Stimulated activated CD8-positive, alpha-beta memory T cell treated with anti-CD3 and anti-CD28 coated beads, Interleukin-2, amount 100 ng/mL, for 48 hours (primary cell): ENCODE results near the gene RELN.
"Not testable (repeated sequence)": the region's sequence is repeated elsewhere in the genome, so short reads cannot be mapped to it uniquely, and the experiment has no call there.

Experiments
- DNase-seq, 2 donors: peaks; one replicate each; pipeline ENCODE4 v3.0.0-alpha.2; 2020; ENCODE audit warnings: low read depth in 2 of 2

The RELN gene

DNA sequence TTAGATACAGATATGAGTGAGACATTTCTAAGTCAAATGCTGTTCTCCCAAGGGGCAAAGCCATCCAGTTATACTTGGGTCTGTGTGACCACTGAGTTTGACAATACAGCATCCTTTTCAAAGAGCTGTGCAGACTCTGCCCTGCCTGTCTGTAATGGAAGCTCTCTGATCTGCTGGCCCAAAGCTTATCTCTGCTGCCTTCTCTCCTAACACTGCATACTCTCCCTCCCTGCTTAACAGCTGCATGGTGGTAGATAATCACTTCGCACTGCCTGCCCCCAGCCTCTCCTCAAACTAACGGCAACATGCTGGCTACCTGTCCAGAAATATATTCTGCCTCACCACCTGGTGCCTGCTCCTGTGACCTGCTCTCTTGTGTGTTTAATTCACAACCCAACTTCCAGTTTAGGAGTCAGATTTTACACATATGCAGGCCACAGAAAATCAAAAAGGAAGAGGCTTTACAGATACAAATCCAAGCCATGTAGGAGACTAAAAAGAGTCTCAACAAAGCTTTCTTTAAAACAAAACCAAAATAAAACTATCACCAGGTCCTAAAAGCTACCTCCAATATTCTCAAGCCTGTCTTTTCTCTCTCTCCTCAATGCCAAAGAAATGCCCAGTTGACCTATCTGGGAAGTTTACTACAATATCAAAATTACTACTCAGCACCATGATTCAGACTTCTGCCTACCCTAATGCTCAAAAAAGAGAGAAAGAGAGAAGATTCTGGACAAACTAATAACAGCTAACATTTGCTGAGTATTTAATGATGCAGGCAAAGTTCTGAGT, 145.6 kb downstream of the RELN start:
- no peak for DNase-seq

DNA sequence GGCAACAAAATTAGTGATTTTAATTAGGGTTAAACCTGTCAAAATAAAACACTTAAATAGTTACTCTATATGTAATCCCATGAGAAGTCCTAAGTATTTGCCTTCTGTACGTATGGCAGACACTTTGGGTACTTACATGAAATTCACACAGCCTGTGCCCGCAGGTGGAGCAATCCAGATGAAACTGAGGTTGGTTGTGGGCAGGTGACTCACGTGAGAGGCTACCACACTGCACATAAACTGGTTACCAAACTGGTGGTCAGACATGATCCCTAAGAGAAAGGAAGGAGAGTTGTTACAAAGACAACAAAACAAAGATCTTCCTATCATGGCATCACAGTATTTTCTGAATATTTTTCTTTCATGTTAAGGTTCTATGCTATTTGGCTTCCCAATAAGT, 156.1 kb downstream of the RELN start:
- no peak for DNase-seq

- DNase-seq = no peak
These were observed 157.0 kb downstream of the RELN start for GRCh38 chr7:103832438-103832837.

DNA sequence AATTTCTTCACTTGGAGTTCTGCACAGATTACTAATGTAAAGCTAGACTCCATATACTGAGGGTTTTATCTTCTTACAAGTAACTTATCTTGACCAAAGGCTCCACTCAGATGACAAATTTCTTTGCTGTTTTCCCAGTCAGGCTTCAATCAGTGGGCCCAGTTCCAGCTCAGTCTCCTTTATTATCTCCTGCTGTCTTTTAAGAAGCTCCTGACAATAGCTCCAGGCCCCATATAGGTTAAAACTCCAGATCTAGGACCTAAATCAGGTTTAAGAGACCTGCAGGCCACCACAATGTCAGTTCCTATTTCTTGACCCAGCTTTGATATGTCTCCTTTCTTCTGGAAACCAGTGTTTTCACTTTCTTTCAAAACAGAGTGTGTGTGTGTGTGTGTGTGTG, 165.2 kb downstream of the RELN start:
- DNase-seq = no peak

DNA sequence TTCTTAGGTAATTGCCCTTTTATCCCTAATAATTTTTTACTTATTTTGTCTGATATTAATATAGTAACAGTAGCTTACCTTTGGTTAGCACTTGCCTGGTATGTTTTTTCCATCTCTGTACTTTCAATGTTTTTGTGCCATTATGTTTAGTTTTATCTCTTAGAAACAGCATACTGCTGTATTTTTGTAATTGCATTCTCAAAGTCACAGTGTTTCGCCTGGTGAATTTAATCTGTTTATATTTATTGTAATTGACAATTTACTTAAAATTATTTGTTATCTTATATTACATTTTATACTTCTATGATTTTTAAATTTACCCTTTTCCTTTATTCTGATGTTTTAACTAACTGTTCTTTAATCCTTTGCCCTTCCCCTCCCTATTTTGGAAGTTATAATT, 166.4 kb downstream of the RELN start:
- no peak for DNase-seq

DNA sequence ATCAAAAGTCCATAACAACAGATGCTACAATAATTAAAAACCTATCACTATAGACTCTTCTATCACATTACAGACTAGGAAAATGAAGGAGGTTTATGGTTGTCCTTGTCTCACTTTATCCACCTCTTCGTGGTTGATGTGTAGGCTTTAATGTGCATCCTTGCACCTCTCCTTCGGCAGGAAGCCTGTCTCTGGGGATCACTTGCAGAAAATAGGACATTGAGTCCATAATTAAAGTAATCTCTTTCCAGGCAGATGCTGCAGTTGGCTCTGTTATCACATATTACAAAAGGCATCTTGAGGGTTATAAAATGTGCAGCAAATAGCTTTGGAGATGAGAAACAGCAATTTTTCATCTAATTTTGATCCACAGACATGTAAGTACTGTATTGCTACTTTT, 168.4 kb downstream of the RELN start:
- no peak for DNase-seq

GRCh38 chr7:103815972-103816371, 173.5 kb downstream of the RELN start:
- DNase-seq = not testable (repeated sequence)

DNA sequence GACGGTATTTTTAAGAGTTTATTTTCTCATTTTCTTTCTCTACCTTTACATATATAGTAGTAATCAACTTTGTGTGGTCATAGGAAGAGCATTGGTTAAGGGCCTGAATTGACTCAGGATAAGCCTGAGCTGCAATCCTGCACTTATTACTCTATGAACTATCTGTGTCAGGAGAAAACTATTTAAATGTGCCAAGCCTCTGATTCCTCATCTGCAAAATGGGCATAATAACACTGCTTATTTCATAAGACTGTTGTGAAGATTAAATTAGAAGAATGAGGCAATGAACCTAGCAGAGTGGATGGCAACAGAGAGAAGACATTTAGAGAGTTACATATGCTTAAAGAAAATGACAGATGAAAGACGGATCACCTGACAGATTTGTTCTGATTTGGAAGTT, 175.5 kb downstream of the RELN start:
- no peak for DNase-seq

GRCh38 chr7:103811997-103812396, 177.5 kb downstream of the RELN start:
- no peak for DNase-seq

- DNase-seq = no peak
These were observed 178.2 kb downstream of the RELN start for GRCh38 chr7:103811290-103811689.

- no peak for DNase-seq
These were observed 179.2 kb downstream of the RELN start for GRCh38 chr7:103810112-103810744.

DNA sequence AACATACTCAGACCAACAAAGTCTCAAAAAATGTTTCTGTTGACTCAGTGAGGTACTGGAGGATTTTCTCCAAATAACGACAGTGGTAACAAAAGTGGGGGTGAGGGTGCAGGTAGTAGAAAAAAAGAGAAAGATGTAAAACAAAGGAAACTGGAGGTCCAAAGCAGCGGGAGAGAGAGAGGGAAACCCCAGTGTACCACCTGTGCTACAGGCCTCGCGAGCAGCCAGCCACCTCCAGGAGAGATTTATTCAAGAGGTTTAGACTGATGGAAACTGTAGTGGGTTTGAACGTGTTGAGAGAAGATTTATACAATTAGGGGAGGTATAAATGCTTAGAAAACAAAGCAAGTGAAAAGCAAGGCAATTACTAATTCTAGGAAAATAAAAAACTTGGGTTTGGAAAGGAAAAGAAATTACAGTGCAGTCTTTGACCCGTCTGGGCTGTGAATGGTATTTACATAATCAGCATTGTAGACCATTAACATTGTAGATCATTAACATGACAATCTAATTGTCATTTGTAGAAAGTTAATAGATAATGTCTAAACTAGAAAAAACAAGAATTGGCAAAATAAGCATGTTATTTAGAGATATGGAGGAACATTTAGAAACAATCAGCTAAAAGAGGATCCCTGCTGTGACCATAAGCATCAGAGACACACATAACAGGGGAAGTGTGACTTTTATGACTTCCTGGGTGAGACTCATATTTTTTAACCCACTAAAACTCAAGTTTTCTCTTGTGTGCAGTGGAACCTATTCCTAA, 180.0 kb downstream of the RELN start:
- no peak for DNase-seq

DNA sequence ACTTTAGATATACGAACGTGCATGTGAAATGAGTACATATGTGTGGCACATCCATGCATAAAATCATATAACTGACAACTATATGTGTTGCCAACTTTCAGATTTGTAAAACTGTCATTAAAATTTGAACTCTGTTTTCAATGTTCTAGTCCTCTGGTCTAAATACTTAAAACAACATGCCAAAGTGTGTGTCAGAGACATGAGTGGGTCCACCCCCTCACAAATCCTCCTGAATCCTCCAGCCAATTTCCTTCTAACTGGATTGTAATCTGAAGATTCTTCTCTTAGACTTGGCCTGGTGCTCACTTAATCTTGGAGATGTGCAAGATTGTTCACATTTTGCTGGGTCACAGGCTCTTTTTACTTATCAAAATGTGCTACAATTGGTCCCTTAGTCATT, 184.1 kb downstream of the RELN start:
- no peak for DNase-seq

GRCh38 chr7:103803631-103804030, 185.8 kb downstream of the RELN start:
- DNase-seq = no peak

GRCh38 chr7:103799298-103799697, 190.2 kb downstream of the RELN start:
- no peak for DNase-seq

DNA sequence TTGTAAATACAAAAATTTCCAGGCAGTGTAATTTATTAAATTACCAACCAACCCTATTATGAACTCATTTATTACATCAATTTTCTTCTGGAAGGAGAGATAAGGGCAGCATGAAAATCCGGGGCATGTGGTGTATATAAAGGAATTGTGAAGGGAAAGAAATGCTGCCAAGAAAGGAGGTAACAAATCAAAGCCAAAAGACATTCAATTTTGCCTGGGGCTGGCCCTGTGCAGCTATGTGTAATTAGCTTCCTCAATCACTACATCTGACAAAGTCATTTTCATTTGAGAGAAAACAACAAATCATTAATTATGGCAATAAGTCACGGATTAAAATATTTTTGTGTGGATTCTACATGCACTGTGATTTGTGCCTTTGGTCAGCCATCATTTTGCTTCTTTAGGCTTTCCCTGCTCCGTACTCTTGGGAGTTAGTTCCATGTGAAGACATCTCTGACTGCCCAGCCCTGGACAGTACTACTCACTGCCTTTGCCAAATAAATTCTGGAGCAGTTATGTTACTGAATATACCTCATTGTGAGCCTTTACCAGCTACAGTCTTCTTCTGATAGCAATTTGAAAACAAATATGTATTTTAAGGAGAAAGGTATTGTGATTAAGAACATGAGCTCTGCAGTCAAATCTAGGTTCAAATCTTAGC, 191.7 kb downstream of the RELN start:
- no peak for DNase-seq

GRCh38 chr7:103796327-103796962, 193.0 kb downstream of the RELN start:
- DNase-seq = no peak

DNA sequence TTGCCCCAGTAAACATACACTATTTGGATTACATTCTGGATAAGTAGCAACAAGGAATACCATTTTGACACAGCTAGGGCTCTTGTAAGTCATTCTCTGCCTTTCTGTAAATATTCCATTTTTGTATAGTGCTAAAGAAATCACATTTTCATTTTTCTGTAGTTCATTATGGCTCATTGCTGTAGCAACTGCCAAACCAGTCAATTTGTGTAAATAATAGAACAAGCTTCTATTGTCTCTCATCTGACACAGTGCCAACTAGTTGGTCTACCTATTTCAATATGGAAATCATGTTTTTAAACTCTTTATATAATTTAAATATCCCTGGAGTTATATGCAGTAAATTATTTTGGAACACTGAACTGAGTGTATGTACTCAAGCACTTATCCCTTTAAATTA, 193.7 kb downstream of the RELN start:
- DNase-seq = no peak

DNA sequence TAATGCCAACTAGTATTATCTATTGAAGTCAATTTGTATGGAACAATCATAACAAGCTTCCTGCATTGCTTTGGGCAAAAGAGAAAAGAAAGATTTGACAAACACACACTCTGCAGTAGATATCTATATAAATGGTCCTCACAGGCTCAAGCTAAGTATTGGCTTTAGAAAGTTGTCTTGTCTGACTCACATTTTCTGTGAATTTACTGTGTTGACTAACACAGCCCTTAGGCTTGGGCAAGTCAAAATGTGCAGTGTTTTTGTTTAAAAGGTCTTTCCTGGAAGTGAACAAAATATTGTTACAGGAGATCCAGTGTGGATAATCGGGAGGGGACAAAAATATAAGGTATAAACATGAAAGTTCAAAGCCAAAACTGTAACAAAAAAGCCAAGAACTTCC, 194.4 kb downstream of the RELN start:
- no peak for DNase-seq

- DNase-seq = no peak
These were observed 195.0 kb downstream of the RELN start for GRCh38 chr7:103794424-103794823.

- no peak for DNase-seq
These were observed 195.8 kb downstream of the RELN start for GRCh38 chr7:103793614-103794013.

- DNase-seq = no peak
These were observed 197.6 kb downstream of the RELN start for GRCh38 chr7:103791894-103792293.
